ENCODE results near the gene LIME1.

LIME1 gene

DNA sequence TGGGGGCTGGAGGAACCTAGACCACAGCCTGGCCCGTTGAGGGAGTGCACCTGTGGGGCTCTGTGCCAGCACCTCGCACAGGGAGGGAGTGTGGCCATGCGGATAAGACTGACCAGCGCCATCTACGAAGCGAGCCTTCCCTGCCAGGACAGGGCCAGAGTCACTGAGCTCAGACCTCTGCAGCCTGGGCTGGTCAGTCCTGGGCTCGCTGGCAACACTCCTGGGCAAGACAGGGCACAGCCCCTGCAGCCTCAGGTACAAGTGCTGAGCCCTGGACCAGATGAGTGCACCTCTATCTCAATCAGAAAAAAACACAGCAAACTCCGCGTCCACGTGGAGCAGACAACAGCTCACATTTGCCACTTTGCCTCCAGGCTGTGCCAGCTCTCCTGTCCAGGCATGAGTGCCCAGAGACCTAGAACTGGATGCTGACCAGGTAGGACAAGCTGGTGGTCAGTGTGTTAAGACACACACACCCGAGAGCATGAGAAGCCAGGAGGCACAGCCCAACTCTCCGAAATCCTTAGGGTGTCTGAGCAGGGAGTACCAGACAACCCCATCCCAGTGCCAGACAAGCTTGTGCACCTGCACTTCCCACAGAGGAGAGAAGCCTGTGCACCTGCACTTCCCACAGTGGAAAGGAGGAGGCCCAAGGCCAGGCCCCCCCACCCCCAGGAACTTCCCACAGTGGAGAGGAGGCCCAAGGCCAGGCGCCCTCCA is 33.6 kb upstream of the LIME1 start:
- TF ChIP-seq, protein P1, sequence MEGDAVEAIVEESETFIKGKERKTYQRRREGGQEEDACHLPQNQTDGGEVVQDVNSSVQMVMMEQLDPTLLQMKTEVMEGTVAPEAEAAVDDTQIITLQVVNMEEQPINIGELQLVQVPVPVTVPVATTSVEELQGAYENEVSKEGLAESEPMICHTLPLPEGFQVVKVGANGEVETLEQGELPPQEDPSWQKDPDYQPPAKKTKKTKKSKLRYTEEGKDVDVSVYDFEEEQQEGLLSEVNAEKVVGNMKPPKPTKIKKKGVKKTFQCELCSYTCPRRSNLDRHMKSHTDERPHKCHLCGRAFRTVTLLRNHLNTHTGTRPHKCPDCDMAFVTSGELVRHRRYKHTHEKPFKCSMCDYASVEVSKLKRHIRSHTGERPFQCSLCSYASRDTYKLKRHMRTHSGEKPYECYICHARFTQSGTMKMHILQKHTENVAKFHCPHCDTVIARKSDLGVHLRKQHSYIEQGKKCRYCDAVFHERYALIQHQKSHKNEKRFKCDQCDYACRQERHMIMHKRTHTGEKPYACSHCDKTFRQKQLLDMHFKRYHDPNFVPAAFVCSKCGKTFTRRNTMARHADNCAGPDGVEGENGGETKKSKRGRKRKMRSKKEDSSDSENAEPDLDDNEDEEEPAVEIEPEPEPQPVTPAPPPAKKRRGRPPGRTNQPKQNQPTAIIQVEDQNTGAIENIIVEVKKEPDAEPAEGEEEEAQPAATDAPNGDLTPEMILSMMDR (IDR thresholded peaks at IDR 0.05; ENCODE audit: control insufficient read depth, extremely low read depth, insufficient read depth) = no peak
- DNase-seq (ENCODE audit: low read depth) = no peak
- no peak overlapping the region for H3K4me3 ChIP-seq (ENCODE audit: low read depth, low read length)

DNA sequence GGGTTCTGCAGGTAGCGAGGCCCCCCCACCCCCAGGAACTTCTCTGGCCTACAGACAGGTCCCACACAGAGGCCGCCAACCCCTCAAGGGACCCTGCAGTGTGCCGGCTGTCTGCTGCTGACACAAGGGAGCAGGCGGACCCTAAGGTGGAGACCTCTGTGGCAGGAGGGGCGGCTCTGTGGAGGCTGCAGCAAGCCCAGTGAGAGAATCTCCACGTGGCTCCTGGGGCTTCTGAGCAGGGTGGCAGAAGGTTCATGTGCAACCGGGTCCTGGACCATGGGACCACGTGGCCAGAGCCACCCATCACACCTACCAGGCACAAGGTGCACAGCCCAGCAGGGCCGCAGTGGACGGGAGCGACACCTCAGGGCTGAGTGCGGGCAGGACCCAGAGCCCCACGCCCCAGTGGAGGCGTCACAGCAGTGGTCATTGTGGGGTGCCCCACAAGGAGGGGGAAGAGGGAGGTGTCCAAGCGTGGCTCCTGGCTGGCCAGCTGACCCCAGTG is 32.9 kb upstream of the LIME1 start:
- TF ChIP-seq, protein P1 (IDR thresholded peaks at IDR 0.05; ENCODE audit: control insufficient read depth, extremely low read depth, insufficient read depth) = no peak
- H3K4me3 ChIP-seq (ENCODE audit: low read depth, low read length) = no peak overlapping the region
- DNase-seq (ENCODE audit: low read depth) = no peak

DNA sequence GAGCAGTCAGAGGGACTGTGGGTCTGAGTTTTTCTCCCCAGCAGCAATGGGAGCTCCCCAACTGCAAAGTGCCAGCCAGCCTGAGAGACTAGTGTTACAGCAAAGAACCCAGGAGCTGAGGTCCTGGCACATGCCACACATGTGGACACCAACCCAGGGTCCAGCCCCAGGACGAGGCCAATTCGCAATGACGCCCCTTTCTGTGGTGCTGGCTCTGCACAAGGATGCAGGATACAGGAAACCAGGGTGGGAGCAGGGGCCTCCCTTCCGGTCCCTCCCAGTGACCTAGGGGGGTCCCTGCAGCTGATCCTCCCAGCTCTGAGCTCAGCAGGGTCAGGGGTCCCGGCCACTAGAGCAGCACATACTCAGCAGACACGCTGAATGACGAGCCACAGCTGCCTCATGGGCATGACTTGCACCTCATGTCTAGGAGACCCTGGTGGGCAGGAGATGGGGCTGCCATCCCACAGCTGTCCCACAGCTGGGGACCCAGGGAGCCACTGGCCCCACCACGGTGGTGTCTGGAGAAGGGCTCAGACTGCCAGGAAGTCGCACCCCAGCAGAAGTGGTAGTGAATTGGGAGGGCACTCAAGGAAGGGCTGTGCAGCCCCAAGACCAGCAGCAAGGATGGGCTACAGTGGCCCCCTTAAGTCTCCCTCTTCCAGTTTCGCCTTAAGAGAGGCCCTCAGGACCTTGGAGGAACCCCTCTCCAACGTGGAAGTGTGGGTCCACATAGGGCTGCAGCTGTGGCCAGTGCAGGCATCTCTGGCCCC is 32.3 kb upstream of the LIME1 start:
- no peak overlapping the region for H3K4me3 ChIP-seq (ENCODE audit: low read depth, low read length)
- DNase-seq (ENCODE audit: low read depth) = no peak
- TF ChIP-seq, protein P1 (IDR thresholded peaks at IDR 0.05; ENCODE audit: control insufficient read depth, extremely low read depth, insufficient read depth) = no peak

DNA sequence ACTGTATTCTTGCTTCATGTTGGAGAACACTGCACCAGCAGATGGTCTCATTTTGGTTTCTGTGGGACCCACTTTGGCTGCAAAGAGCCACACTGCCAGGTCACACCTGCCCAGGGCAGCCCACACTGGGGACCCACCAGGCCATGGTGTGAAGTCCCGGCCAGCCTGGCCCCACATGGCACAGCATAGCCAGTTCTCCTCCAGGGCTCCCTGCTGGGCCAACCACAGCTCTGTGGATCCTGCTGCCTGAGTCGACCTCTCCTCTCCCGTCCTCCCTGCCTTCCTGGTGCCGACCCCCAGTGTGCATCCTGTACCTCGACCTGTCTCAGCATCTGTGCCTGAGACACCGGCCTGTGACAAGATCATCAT is 31.7 kb upstream of the LIME1 start:
- TF ChIP-seq, protein P1 (IDR thresholded peaks at IDR 0.05; ENCODE audit: control insufficient read depth, extremely low read depth, insufficient read depth) = no peak
- no peak for DNase-seq (ENCODE audit: low read depth)

DNA sequence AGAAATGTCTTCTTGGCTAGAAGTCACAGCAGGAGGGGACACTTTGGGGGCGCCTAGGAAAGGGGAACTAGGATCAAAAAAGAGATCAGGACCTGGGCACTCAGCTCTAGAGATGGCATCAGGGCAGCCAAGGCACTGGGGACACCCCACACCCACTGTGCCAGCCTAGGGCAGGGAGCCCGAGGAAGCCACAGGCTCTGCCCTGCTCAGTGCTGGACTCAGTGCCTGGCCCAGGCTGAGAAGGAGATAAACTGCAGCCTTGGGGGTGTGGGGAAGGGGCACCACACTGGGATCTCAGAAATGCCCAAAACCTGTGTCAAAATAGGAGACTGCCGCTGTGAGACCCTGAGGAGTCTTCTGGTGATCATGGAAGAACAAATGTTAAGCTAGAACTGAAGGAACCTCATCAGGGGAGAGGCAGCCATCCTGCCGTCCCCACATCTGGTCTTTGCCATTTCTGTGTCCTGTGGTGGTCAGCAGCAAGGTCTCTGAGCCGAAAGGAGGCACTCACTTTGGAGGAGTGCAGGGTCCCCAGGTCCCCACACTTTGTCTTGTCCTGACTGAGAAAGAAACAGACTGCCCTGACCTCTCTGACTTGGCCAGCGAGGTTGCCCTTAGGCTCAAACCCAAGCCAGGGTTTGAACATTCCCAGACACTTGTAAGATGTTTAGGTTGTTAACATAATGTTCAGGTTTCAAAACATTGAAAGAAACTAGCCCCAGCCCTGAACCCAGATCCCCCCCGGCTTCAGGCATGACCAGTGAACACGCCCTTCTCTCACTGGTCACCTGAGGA is 31.0 kb upstream of the LIME1 start:
- TF ChIP-seq, protein P1 (IDR thresholded peaks at IDR 0.05; ENCODE audit: control insufficient read depth, extremely low read depth, insufficient read depth) = no peak
- no peak for DNase-seq (ENCODE audit: low read depth)
- no peak overlapping the region for H3K4me3 ChIP-seq (ENCODE audit: low read depth, low read length)

More for the DNA sequence above, 31.7 kb upstream of the LIME1 start:
- no peak overlapping the region for H3K4me3 ChIP-seq (ENCODE audit: low read depth, low read length)

DNA sequence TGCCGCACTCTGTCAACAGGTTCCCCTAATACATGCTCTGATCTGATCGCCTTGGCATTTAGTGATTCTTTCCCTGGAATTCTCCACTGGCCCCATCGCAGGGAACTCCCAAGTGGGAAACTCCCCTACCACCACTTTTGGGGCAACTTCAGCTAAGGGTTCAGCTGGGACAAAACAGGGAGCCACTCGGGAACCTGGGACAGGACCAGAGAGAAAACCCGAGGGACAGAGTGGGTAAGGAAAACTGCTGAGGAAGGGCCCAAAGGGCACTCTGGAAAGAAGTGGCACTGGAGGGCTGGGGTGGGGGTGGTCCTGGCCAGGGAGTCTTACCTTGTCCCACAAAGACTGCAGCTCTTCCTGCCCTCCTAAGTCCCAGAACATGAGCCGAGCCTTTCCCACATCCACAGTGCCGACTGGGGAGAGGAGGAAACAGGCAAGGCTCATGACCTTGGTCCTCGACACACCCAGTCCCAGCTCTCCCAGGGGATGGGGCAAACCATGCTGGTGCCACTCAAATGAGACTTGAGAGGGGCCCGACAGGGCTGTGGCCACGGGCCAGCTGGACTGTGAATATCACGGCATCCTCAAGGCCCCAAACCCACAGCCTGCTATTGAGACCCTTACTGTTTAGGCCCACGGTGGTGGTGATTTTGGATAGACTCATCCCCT is 30.3 kb upstream of the LIME1 start:
- H3K4me3 ChIP-seq (ENCODE audit: low read depth, low read length) = peak overlapping the region; percentile 95
- DNase-seq (ENCODE audit: low read depth) = no peak
- TF ChIP-seq, protein P1 (IDR thresholded peaks at IDR 0.05; ENCODE audit: control insufficient read depth, extremely low read depth, insufficient read depth) = no peak

Measured in LNCaP clone FGC (cell line).